AG09309 (cell line): ENCODE results near the gene SRD5A1.

Source experiments
- DNase-seq: peaks from one replicate; pipeline ENCODE4 v3.0.0-alpha.2; 2010; ENCODE audit warnings: low read depth
- H3K4me3 ChIP-seq: 2 replicates; pipeline ENCODE4 v1.5.1; 2011; ENCODE audit warnings: mild to moderate bottlenecking, low read depth, low read length, moderate library complexity; ENCODE audit not compliant: control insufficient read depth
- CTCF ChIP-seq: IDR thresholded peaks from 2 replicates; pipeline ENCODE4 v1.5.1; 2011; ENCODE audit warnings: mild to moderate bottlenecking, low read depth, low read length, inconsistent platforms; ENCODE audit not compliant: insufficient read depth, control insufficient read depth; ENCODE audit errors: missing control alignments

The SRD5A1 gene

GRCh38 chr5:6715271-6715670 is 82.0 kb downstream of the SRD5A1 start:
- no peak for TF ChIP-seq CTCF
- no peak for DNase-seq
- H3K4me3 ChIP-seq = peak overlapping the region; percentile 51

GRCh38 chr5:6715758-6716628 is 82.8 kb downstream of the SRD5A1 start:
- TF ChIP-seq CTCF = no peak
- DNase-seq = no peak
- H3K4me3 ChIP-seq = peak overlapping the region; percentile 51

- TF ChIP-seq CTCF = no peak
- H3K4me3 ChIP-seq = no peak overlapping the region
- no peak for DNase-seq
Observed at GRCh38 chr5:6716629-6717149, 83.4 kb downstream of the SRD5A1 start.

GRCh38 chr5:6717247-6717646 is 84.0 kb downstream of the SRD5A1 start:
- H3K4me3 ChIP-seq = no peak overlapping the region
- no peak for TF ChIP-seq CTCF
- DNase-seq = no peak

GRCh38 chr5:6717687-6718086 is 84.4 kb downstream of the SRD5A1 start:
- H3K4me3 ChIP-seq = no peak overlapping the region
- no peak for TF ChIP-seq CTCF
- no peak for DNase-seq

GRCh38 chr5:6718161-6718681 is 85.0 kb downstream of the SRD5A1 start:
- no peak overlapping the region for H3K4me3 ChIP-seq
- DNase-seq = no peak
- TF ChIP-seq CTCF = no peak

GRCh38 chr5:6718718-6719117 is 85.5 kb downstream of the SRD5A1 start:
- no peak overlapping the region for H3K4me3 ChIP-seq
- no peak for TF ChIP-seq CTCF
- no peak for DNase-seq
